H9 (cell line): ENCODE results near the gene DLG1. TPM values are rescaled to one million over a fixed set of nuclear protein-coding genes. Genes with fewer than 3 reads are reported as not detected.

Experiments
- DNase-seq: peaks from one replicate; pipeline ENCODE4 v3.0.0-alpha.2; 2017
- H2AFZ ChIP-seq: one replicate; pipeline ENCODE4 v1.6.1; 2013; ENCODE audit warnings: mild to moderate bottlenecking, low read length, control low read depth, moderate library complexity
- H2AK5ac ChIP-seq: 2 replicates; pipeline ENCODE4 v1.6.1; 2013; ENCODE audit warnings: low read length, control low read depth, mixed read lengths; ENCODE audit not compliant: insufficient read length
- H2BK120ac ChIP-seq: one replicate; pipeline ENCODE4 v1.6.1; 2013; ENCODE audit warnings: low read depth, mild to moderate bottlenecking, low read length, control low read depth, inconsistent platforms; ENCODE audit not compliant: poor library complexity, severe bottlenecking
- H2BK12ac ChIP-seq: 2 replicates; pipeline ENCODE4 v1.6.1; 2013; ENCODE audit warnings: low read length, control low read depth, mixed read lengths, low read depth; ENCODE audit not compliant: insufficient read length
- H2BK15ac ChIP-seq: 2 replicates; pipeline ENCODE4 v1.6.1; 2013; ENCODE audit warnings: low read depth, low read length, control low read depth
- H2BK20ac ChIP-seq: one replicate; pipeline ENCODE4 v1.6.1; 2013; ENCODE audit warnings: low read depth, mild to moderate bottlenecking, low read length, control low read depth, inconsistent platforms; ENCODE audit not compliant: poor library complexity, severe bottlenecking
- H2BK5ac ChIP-seq: 2 replicates; pipeline ENCODE4 v1.6.1; 2013; ENCODE audit warnings: low read length, control low read depth, mixed read lengths; ENCODE audit not compliant: insufficient read length
- H3K14ac ChIP-seq: 2 replicates; pipeline ENCODE4 v1.6.1; 2013; ENCODE audit warnings: low read length, control low read depth; ENCODE audit not compliant: insufficient read depth
- H3K18ac ChIP-seq: 2 replicates; pipeline ENCODE4 v1.6.1; 2013; ENCODE audit warnings: low read depth, mild to moderate bottlenecking, mixed read lengths, low read length, control low read depth; ENCODE audit not compliant: insufficient read length
- H3K23ac ChIP-seq: 2 replicates; pipeline ENCODE4 v1.6.1; 2013; ENCODE audit warnings: low read length, control low read depth, mixed read lengths, low read depth; ENCODE audit not compliant: insufficient read length
- H3K23me2 ChIP-seq: 2 replicates; pipeline ENCODE4 v1.6.1; 2013; ENCODE audit warnings: low read depth, mild to moderate bottlenecking, mixed read lengths, low read length, control low read depth; ENCODE audit not compliant: insufficient read length, poor library complexity, severe bottlenecking
- H3K27ac ChIP-seq: 2 replicates; pipeline ENCODE4 v1.5.1; 2013; ENCODE audit warnings: low read length, control low read depth, mixed read lengths, low read depth; ENCODE audit not compliant: insufficient read length
- H3K27me3 ChIP-seq: 2 replicates; pipeline ENCODE4 v1.6.1; 2013; ENCODE audit warnings: low read length, control low read depth, inconsistent platforms; ENCODE audit not compliant: insufficient read depth
- H3K4ac ChIP-seq: 2 replicates; pipeline ENCODE4 v1.6.1; 2013; ENCODE audit warnings: low read depth, mild to moderate bottlenecking, control low read depth, inconsistent platforms, low read length, moderate library complexity
- H3K4me1 ChIP-seq: 2 replicates; pipeline ENCODE4 v1.6.1; 2013; ENCODE audit warnings: low read length, control low read depth, inconsistent platforms; ENCODE audit not compliant: insufficient read depth
- H3K4me2 ChIP-seq: 2 replicates; pipeline ENCODE4 v1.6.1; 2013; ENCODE audit warnings: low read length, control low read depth, mixed read lengths; ENCODE audit not compliant: insufficient read length, insufficient read depth
- H3K56ac ChIP-seq: 2 replicates; pipeline ENCODE4 v1.6.1; 2013; ENCODE audit warnings: low read depth, mild to moderate bottlenecking, mixed read lengths, low read length, control low read depth; ENCODE audit not compliant: insufficient read length
- H3K79me1 ChIP-seq: 2 replicates; pipeline ENCODE4 v1.6.1; 2013; ENCODE audit warnings: low read depth, mild to moderate bottlenecking, moderate library complexity, low read length, control low read depth, inconsistent platforms; ENCODE audit not compliant: insufficient read depth, poor library complexity, severe bottlenecking
- H3K79me2 ChIP-seq: 2 replicates; pipeline ENCODE4 v1.6.1; 2013; ENCODE audit warnings: low read length, control low read depth, inconsistent platforms; ENCODE audit not compliant: insufficient read depth
- H3K9ac ChIP-seq: 2 replicates; pipeline ENCODE4 v1.6.1; 2013; ENCODE audit warnings: low read length, control low read depth, mixed read lengths; ENCODE audit not compliant: insufficient read length; ENCODE audit errors: extremely low read depth
- H3K9me3 ChIP-seq: one replicate; pipeline ENCODE4 v1.6.1; 2013; ENCODE audit warnings: low read depth, low read length, inconsistent platforms; ENCODE audit not compliant: control insufficient read depth
- H3T11ph ChIP-seq: one replicate; pipeline ENCODE4 v1.6.1; 2013; ENCODE audit warnings: mild to moderate bottlenecking, low read length, control low read depth, inconsistent platforms
- H4K20me1 ChIP-seq: one replicate; pipeline ENCODE4 v1.6.1; 2013; ENCODE audit not compliant: control insufficient read depth, insufficient read length, insufficient read depth
- H4K5ac ChIP-seq: 2 replicates; pipeline ENCODE4 v1.6.1; 2013; ENCODE audit warnings: low read depth, mild to moderate bottlenecking, mixed read lengths, low read length, control low read depth; ENCODE audit not compliant: insufficient read length
- H4K8ac ChIP-seq: replicated peaks from 2 replicates; pipeline ENCODE4 v1.6.1; 2013; ENCODE audit warnings: low read length, control low read depth, mixed read lengths, low read depth; ENCODE audit not compliant: insufficient read length
- H4K91ac ChIP-seq: 2 replicates; pipeline ENCODE4 v1.6.1; 2013; ENCODE audit warnings: low read depth, mild to moderate bottlenecking, moderate library complexity, mixed read lengths, low read length, control low read depth; ENCODE audit not compliant: insufficient read length
- H3K27ac Mint-ChIP-seq, 3 experiments: 2 replicates in 2 of 3; 3 replicates in 1 of 3; pipeline ENCODE4 v1.8.0; 2020 to 2021; ENCODE audit warnings: mixed read lengths in 3 of 3, mild to moderate bottlenecking in 1 of 3, moderate library complexity in 1 of 3
- H3K27me3 Mint-ChIP-seq: 2 replicates; pipeline ENCODE4 v1.8.0; 2021; ENCODE audit warnings: low read depth, mild to moderate bottlenecking, moderate library complexity, mixed read lengths
- H3K36me3 Mint-ChIP-seq, 3 experiments: 2 replicates in 2 of 3; 3 replicates in 1 of 3; pipeline ENCODE4 v1.8.0; 2020 to 2021; ENCODE audit warnings: low read depth in 3 of 3, mixed read lengths in 3 of 3; ENCODE audit not compliant: insufficient read depth in 1 of 3
- H3K4me1 Mint-ChIP-seq, 2 experiments: 2 replicates each; pipeline ENCODE4 v1.8.0; 2020; ENCODE audit warnings: mixed read lengths in 2 of 2
- H3K4me3 Mint-ChIP-seq, 2 experiments: 2 replicates in 1 of 2; 3 replicates in 1 of 2; pipeline ENCODE4 v1.8.0; 2020 to 2021; ENCODE audit warnings: mild to moderate bottlenecking in 2 of 2, mixed read lengths in 2 of 2, moderate library complexity in 1 of 2
- H3K9me3 Mint-ChIP-seq, 2 experiments: 2 replicates in 1 of 2; 3 replicates in 1 of 2; pipeline ENCODE4 v1.8.0; 2020; ENCODE audit warnings: mild to moderate bottlenecking in 2 of 2, mixed read lengths in 2 of 2, moderate library complexity in 1 of 2
- CTCF ChIP-seq: fragments of 200-600 bp; sonication (generic); conservative IDR thresholded peaks from 3 replicates; pipeline ENCODE4 v1.8.0; 2021; ENCODE audit warnings: antibody characterized with exemption, mild to moderate bottlenecking
- WGBS: extraction: QIAGEN DNeasy Blood & Tissue Kit; methylation state at CpG from one replicate; pipeline ENCODE4 v1.1.7; 2013; ENCODE audit warnings: missing lambda C conversion rate, low lambda C conversion rate, mixed read lengths; ENCODE audit not compliant: insufficient read length; ENCODE audit errors: extremely low coverage; 5-methylcytosine and 5-hydroxymethylcytosine counted together
- total RNA-seq: library from RNA; stranded (reverse); gene quantifications from 2 replicates; pipeline ENCODE4 v1.2.1, GENCODE V29; 2021

Gene DLG1
- total RNA-seq, 1 experiment from 2014 or later, result 84.1 TPM

- Mint-ChIP-seq H3K9me3 (no peaks in the 10 kb centered on the region), H3K27ac (no peak overlapping the region; a peak in 1 of 7 replicates), H3K27me3 (no peaks in the 10 kb centered on the region), H3K36me3 (no peaks in the 10 kb centered on the region), H3K4me1 (peaks cover 17 to 19% of the 10 kb centered on the region in 2 experiments), H3K4me3 (no peak overlapping the region)
- Histone ChIP-seq H3K4me2 (no peak overlapping the region), H3T11ph (no peak overlapping the region), H3K14ac (no peak overlapping the region), H3K27me3 (no peaks in the 10 kb centered on the region), H3K23me2 (no peaks in the 10 kb centered on the region), H2BK5ac (no peak overlapping the region), H3K79me2 (peaks cover 2% of the 10 kb centered on the region; the same call in 1 of the 2 replicates), H3K9ac (no peak overlapping the region), H2BK12ac (no peak overlapping the region), H4K20me1 (no peaks in the 10 kb centered on the region), H3K9me3 (no peaks in the 10 kb centered on the region), H3K23ac (no peak overlapping the region), H2BK15ac (no peak overlapping the region), H4K5ac (no peak overlapping the region), H2AK5ac (no peak overlapping the region), H3K79me1 (peaks cover 11% of the 10 kb centered on the region), H3K27ac (no peak overlapping the region), H2BK120ac (no peak overlapping the region), H2BK20ac (no peak overlapping the region), H3K4me1 (no peaks in the 10 kb centered on the region), H4K91ac (no peak overlapping the region), H3K56ac (no peak overlapping the region), H2AFZ (no peak overlapping the region), H3K4ac (no peak overlapping the region), H4K8ac (no peak overlapping the region), H3K18ac (no peak overlapping the region)
- TF ChIP-seq CTCF, result no peak
- no CpG with 5 or more reads among the region's 3 CpGs for WGBS
- DNase-seq, result no peak
Measured at GRCh38 chr3:197226179-197226578, 72.2 kb downstream of the DLG1 start.
